PFSK-1 (cell line): ENCODE results near the gene XPO6.

Experiments
- FOXP2 ChIP-seq: optimal IDR thresholded peaks from 2 replicates; pipeline ENCODE3; 2011; ENCODE audit warnings: borderline replicate concordance, control low read depth, inconsistent platforms; ENCODE audit not compliant: insufficient read depth; ENCODE audit errors: extremely low read length, extremely low read depth
- POLR2AphosphoS5 ChIP-seq: IDR thresholded peaks from 2 replicates; pipeline ENCODE4 v1.6.1; 2012; ENCODE audit warnings: low read depth, mild to moderate bottlenecking, control low read depth, low read length, moderate library complexity
- SIN3A ChIP-seq: IDR thresholded peaks from 2 replicates; pipeline ENCODE4 v1.6.1; 2012; ENCODE audit warnings: mild to moderate bottlenecking, low read length, moderate library complexity, borderline replicate concordance; ENCODE audit not compliant: insufficient read depth
- TAF1 ChIP-seq: IDR thresholded peaks from 2 replicates; pipeline ENCODE4 v1.6.1; 2012; ENCODE audit warnings: low read length, control low read depth, borderline replicate concordance; ENCODE audit not compliant: insufficient read depth
- TF ChIP-seq, protein P1 (sequence below), 2 experiments: IDR thresholded peaks; 2 replicates each; pipeline versions ENCODE4 v1.6.1 to v1.8.0; 2011 to 2012; ENCODE audit warnings: low read depth in 2 of 2, low read length in 2 of 2, control low read depth in 1 of 2, inconsistent platforms in 1 of 2, mild to moderate bottlenecking in 1 of 2, moderate library complexity in 1 of 2; ENCODE audit not compliant: insufficient read depth in 1 of 2

XPO6 gene

DNA sequence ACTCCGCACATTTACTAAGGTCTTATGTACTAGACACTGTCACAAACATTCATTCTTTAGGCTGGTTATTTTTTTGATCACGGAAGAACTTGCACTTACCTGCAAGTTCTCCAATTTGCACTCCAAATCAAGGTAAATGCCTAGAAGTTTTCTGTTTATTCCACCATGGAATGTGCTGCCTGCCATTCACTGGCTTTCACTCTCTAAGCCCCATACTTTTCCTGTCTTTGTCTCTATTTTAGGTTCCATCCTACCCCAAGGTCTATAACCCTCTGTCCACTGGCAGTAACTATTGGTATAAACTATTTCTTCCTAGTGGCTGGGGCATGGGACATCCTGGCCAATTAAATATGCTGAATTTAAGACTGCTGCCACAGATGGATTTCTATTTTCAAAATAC is 15.9 kb downstream of the XPO6 start:
- TF ChIP-seq TAF1 (no peak), SIN3A (no peak), POLR2AphosphoS5 (no peak), FOXP2 (no peak)
- TF ChIP-seq, protein P1, sequence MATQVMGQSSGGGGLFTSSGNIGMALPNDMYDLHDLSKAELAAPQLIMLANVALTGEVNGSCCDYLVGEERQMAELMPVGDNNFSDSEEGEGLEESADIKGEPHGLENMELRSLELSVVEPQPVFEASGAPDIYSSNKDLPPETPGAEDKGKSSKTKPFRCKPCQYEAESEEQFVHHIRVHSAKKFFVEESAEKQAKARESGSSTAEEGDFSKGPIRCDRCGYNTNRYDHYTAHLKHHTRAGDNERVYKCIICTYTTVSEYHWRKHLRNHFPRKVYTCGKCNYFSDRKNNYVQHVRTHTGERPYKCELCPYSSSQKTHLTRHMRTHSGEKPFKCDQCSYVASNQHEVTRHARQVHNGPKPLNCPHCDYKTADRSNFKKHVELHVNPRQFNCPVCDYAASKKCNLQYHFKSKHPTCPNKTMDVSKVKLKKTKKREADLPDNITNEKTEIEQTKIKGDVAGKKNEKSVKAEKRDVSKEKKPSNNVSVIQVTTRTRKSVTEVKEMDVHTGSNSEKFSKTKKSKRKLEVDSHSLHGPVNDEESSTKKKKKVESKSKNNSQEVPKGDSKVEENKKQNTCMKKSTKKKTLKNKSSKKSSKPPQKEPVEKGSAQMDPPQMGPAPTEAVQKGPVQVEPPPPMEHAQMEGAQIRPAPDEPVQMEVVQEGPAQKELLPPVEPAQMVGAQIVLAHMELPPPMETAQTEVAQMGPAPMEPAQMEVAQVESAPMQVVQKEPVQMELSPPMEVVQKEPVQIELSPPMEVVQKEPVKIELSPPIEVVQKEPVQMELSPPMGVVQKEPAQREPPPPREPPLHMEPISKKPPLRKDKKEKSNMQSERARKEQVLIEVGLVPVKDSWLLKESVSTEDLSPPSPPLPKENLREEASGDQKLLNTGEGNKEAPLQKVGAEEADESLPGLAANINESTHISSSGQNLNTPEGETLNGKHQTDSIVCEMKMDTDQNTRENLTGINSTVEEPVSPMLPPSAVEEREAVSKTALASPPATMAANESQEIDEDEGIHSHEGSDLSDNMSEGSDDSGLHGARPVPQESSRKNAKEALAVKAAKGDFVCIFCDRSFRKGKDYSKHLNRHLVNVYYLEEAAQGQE (IDR thresholded peaks at IDR 0.05; ENCODE audit: insufficient read depth in 1 of 2, low read depth in 2 of 2, low read length in 2 of 2) = no peak

DNA sequence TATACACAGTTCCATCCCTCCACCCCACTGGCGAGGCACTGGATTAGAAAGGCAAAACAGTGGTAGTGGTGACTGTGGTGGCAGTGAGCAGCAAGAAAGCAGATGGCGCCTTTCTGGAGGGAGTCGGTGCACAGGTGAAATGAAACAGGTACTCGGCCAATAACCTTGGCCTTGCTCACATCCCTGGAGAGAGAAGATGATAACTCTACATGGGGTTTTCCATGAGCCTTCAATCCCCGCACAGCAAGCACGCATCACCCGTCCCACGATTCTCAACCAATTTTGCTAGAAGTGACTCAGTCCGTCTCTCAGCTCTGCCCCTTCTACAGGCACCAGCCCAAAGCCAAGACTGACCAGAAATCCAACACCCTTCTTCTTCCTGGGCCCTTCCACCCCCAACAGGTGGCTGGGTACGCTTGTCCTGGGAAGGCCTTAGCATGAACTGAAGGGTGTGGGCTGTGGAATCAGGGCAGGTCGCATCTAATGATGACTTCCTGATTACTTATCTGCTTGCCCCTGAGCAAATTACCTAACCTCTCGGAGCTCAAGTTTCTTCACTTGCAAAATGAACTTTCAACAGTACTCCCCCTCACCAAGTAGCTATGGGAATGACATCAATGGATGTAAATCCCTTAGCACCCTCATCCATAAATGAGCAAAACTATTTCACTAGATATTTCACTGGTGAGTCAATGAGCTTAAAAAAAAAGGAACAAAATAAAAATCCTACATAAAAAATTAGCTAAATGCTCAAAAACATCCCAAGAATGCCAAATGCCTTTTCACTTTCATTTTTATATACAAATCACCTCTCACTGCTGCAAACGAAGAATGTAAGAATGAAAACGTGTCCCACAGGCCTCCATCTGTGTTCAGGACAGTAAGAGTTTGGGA is 18.0 kb downstream of the XPO6 start:
- TF ChIP-seq FOXP2 (no peak), POLR2AphosphoS5 (no peak), TAF1 (no peak), SIN3A (no peak)
- TF ChIP-seq, protein P1 (IDR thresholded peaks at IDR 0.05; ENCODE audit: insufficient read depth in 1 of 2, low read depth in 2 of 2, low read length in 2 of 2) = no peak

DNA sequence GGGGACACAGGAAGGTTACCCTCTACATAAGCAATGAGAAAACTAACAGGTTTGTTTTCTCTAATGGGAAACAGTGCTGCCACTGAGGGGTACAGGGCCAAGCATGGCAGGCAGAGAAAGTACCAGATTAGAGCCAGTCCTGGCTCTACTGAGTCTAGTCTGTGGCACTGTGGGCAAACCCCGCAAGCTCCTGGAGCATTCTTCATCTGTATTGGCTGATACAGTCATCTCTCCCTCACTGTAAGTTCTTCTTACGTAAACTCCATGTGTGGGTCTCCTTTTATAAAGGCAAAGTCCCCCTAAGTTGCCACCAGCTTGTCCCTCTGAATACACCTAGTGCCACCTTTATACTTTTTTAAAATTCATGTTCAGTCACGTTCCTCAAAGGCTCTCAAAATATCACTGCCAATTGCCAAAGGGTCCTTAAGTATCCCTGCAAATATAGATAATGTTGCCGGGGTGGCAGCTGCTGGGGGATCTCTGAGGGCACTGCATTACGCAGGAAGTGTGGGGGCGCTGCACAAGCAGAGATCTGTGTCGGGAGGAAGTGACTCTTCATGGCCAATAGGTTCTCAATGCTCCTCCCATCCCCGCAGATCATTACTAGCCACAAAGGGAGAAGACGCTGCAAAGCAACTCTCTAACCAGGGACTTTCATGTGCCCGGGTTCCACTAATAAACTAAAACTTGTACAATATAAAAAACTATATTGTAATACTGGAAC is 18.8 kb downstream of the XPO6 start:
- TF ChIP-seq FOXP2 = no peak
- no peak for TF ChIP-seq TAF1
- TF ChIP-seq, protein P1 (IDR thresholded peaks at IDR 0.05; ENCODE audit: insufficient read depth in 1 of 2, low read depth in 2 of 2, low read length in 2 of 2) = no peak
- TF ChIP-seq POLR2AphosphoS5 = no peak
- no peak for TF ChIP-seq SIN3A

DNA sequence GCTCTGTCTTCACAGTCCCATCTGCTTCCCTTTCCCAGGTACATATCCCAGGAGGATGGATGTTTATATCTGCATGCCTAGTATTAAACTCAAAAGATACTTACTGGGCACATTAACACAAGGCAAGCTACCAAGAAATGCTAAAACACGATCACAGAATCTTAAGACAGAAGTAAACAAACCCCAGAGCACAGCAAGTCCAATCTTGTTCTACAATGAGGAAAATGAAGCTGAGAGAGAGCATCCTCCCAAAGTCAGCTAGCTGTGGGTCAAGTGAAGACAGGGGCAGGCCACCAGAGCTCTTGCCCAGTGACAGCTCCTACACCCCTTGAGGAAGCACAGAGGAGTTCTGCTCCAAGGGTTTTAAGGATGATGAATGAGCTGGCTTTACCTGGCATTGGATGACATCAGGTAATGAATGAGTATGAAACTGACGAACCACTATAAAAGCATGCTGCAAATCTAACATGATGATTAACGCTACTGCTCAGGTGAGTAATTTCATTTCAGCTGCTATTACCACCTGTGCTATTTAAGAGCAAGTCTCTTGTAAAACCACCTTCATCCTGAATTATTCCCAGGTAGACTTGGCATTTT is 20.3 kb downstream of the XPO6 start:
- TF ChIP-seq, protein P1 (IDR thresholded peaks at IDR 0.05; ENCODE audit: insufficient read depth in 1 of 2, low read depth in 2 of 2, low read length in 2 of 2) = no peak
- no peak for TF ChIP-seq FOXP2
- TF ChIP-seq TAF1 = no peak
- no peak for TF ChIP-seq SIN3A
- TF ChIP-seq POLR2AphosphoS5 = no peak
